Measurements from ENCODE around the gene ARHGAP10. TPM values are rescaled to one million over a fixed set of nuclear protein-coding genes. Genes with fewer than 3 reads are reported as not detected.

ARHGAP10 gene
- total RNA-seq, 1 donor from 2014 or later, result 28.0 TPM

- Histone ChIP-seq H3K9me3 (ENCODE audit: insufficient read depth, low read depth, low read length) (no peaks in the 10 kb centered on the region), H3K4me3 (ENCODE audit: insufficient read depth, low read depth, low read length) (no peak overlapping the region), H3K79me2 (ENCODE audit: insufficient read depth, low read length) (no peaks in the 10 kb centered on the region), H2AFZ (ENCODE audit: low read depth, low read length) (no peak overlapping the region), H4K20me1 (ENCODE audit: insufficient read depth, low read length) (peaks cover 5% of the 10 kb centered on the region), H3K9ac (ENCODE audit: low read length) (no peak overlapping the region), H3K4me2 (ENCODE audit: low read length) (no peak overlapping the region), H3K27ac (ENCODE audit: low read depth, low read length) (no peak overlapping the region), H3K27me3 (ENCODE audit: insufficient read depth, low read length) (no peaks in the 10 kb centered on the region), H3K4me1 (ENCODE audit: insufficient read depth, low read length) (peaks cover 3% of the 10 kb centered on the region), H3K36me3 (ENCODE audit: insufficient read depth, low read length) (peaks cover 2% of the 10 kb centered on the region)
- peaks cover 20% of the 10 kb centered on the region for H3K4me1 Mint-ChIP-seq (ENCODE audit: low read depth, unreplicated experiment)
- H3K4me3 Mint-ChIP-seq (ENCODE audit: unreplicated experiment), result no peak overlapping the region
- no peaks in the 10 kb centered on the region for H3K9me3 Mint-ChIP-seq (ENCODE audit: unreplicated experiment)
- H3K27ac Mint-ChIP-seq (ENCODE audit: unreplicated experiment), result no peak overlapping the region
- no peak for FAIRE-seq
- no peaks in the 10 kb centered on the region for H3K27me3 Mint-ChIP-seq (ENCODE audit: low read depth, unreplicated experiment)
- DNase-seq (ENCODE audit: low read depth), result no peak
- H3K36me3 Mint-ChIP-seq (ENCODE audit: low read depth, unreplicated experiment), result peaks cover 3% of the 10 kb centered on the region
- no peak for TF ChIP-seq EZH2 (IDR thresholded peaks at IDR 0.05; ENCODE audit: insufficient read depth, low read length)
- no peak for TF ChIP-seq CTCF (IDR thresholded peaks at IDR 0.05; ENCODE audit: insufficient read depth, low read depth, low read length)
These were observed 112.9 kb downstream of the ARHGAP10 start for GRCh38 chr4:147844781-147845180.

DNA sequence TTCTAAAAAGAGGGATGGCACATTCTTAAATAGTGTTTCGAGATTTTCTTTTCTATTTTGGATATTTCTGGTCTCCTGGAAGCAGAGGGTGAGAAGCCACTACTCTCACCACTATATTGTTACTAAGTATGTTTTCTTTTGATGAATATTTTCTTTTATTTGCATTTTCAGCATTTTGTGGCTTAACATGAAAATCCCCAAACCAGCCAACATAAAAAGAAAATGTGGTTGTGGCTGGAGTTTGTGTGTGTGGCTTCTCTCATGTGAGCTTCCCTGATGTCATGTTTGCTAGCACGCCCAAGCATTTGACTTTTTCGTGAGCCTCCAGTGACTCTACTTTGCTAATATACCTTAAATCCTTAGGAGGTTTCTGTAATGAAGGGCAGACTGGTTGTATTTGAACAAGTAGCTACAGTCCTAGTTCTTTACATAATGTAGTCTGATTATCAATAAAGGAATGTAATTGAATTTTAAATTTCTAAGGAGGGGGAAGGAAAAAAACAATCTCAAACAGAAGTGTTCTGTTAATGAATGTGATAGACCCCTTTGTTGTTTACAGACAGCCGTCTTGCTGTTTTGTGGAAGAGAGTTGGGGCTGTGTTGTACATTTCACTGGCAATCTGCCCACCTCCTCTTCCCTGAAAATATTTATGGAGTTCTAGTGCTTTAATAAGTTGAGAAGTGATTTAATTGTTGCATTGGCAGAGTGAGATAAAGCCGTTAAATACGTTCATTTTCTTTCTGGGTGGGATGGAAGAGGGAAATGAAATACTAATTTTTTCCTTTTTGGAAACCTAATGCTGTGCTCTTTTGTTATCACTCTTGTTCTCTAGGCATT, 114.6 kb downstream of the ARHGAP10 start:
- Mint-ChIP-seq H3K4me1 (ENCODE audit: low read depth, unreplicated experiment) (peaks cover 11% of the 10 kb centered on the region), H3K27ac (ENCODE audit: unreplicated experiment) (no peak overlapping the region), H3K9me3 (ENCODE audit: unreplicated experiment) (peaks cover 5% of the 10 kb centered on the region), H3K27me3 (ENCODE audit: low read depth, unreplicated experiment) (no peaks in the 10 kb centered on the region), H3K36me3 (ENCODE audit: low read depth, unreplicated experiment) (peaks cover 17% of the 10 kb centered on the region), H3K4me3 (ENCODE audit: unreplicated experiment) (no peak overlapping the region)
- no peak overlapping the region for H2AFZ ChIP-seq (ENCODE audit: low read depth, low read length)
- no peaks in the 10 kb centered on the region for H3K79me2 ChIP-seq (ENCODE audit: insufficient read depth, low read length)
- FAIRE-seq (no peak), DNase-seq (ENCODE audit: low read depth) (no peak)
- peaks cover 5% of the 10 kb centered on the region for H4K20me1 ChIP-seq (ENCODE audit: insufficient read depth, low read length)
- H3K27me3 ChIP-seq (ENCODE audit: insufficient read depth, low read length), result no peaks in the 10 kb centered on the region
- no peak overlapping the region for H3K9ac ChIP-seq (ENCODE audit: low read length)
- no peaks in the 10 kb centered on the region for H3K9me3 ChIP-seq (ENCODE audit: insufficient read depth, low read depth, low read length)
- peaks cover 2% of the 10 kb centered on the region for H3K36me3 ChIP-seq (ENCODE audit: insufficient read depth, low read length)
- no peak overlapping the region for H3K4me2 ChIP-seq (ENCODE audit: low read length)
- no peak overlapping the region for H3K27ac ChIP-seq (ENCODE audit: low read depth, low read length)
- no peak for TF ChIP-seq EZH2 (IDR thresholded peaks at IDR 0.05; ENCODE audit: insufficient read depth, low read length)
- no peak for TF ChIP-seq CTCF (IDR thresholded peaks at IDR 0.05; ENCODE audit: insufficient read depth, low read depth, low read length)
- no peak overlapping the region for H3K4me3 ChIP-seq (ENCODE audit: insufficient read depth, low read depth, low read length)
- H3K4me1 ChIP-seq (ENCODE audit: insufficient read depth, low read length), result no peaks in the 10 kb centered on the region

Measured in astrocyte (in vitro differentiated cells and primary cell).